Suprapubic skin (tissue), 4 donors: ENCODE data around the gene SHFL. TPM values are rescaled to one million over a fixed set of nuclear protein-coding genes. Genes with fewer than 3 reads are reported as not detected.

ENCODE experiments used
- DNase-seq, 2 donors: peaks; one replicate each; pipeline ENCODE4 v3.0.0-alpha.2; 2019; ENCODE audit warnings: low spot score in 2 of 2
- H3K27ac ChIP-seq: fragments of 200-600 bp; sonication (generic); one replicate; pipeline ENCODE4 v1.5.1; 2019
- H3K27me3 ChIP-seq: fragments of 200-600 bp; sonication (generic); one replicate; pipeline ENCODE4 v1.5.1; 2019
- H3K36me3 ChIP-seq: fragments of 200-600 bp; sonication (generic); one replicate; pipeline ENCODE4 v1.5.1; 2019
- H3K4me1 ChIP-seq: fragments of 200-600 bp; sonication (generic); one replicate; pipeline ENCODE4 v1.5.1; 2019
- H3K4me3 ChIP-seq: fragments of 200-600 bp; sonication (generic); one replicate; pipeline ENCODE4 v1.5.1; 2019; ENCODE audit warnings: mild to moderate bottlenecking
- H3K9me3 ChIP-seq: fragments of 200-600 bp; sonication (generic); one replicate; pipeline ENCODE4 v1.5.1; 2019
- EP300 ChIP-seq: sonication (generic); formaldehyde crosslinking; IDR thresholded peaks from one replicate; pipeline ENCODE4 v1.6.1; 2017; ENCODE audit warnings: antibody characterized with exemption
- POLR2A ChIP-seq, 2 donors: fragments of 450-650 bp; IDR thresholded peaks; one replicate each; pipeline ENCODE4 v1.6.1; 2017; ENCODE audit warnings: antibody characterized with exemption in 2 of 2, mild to moderate bottlenecking in 2 of 2, moderate library complexity in 2 of 2
- POLR2AphosphoS5 ChIP-seq, 3 donors: sonication (generic); formaldehyde crosslinking; IDR thresholded peaks; one replicate each; pipeline ENCODE4 v1.6.1; 2017; ENCODE audit warnings: antibody characterized with exemption in 3 of 3
- WGBS: methylation state at CpG from one replicate; pipeline ENCODE4 v1.1.5; 2018; 5-methylcytosine and 5-hydroxymethylcytosine counted together
- total RNA-seq, 4 donors: library from RNA; depleted of rRNA; stranded (reverse); fragments of >200 nt; gene quantifications; one replicate each; pipeline ENCODE4 v1.1.0, GENCODE V29; 2016
- TF ChIP-seq, protein P1 (sequence below), 2 donors: fragments of 200-600 bp in 1 of 2; fragments of 450-650 bp in 1 of 2; sonication (generic) in 1 of 2; IDR thresholded peaks; one replicate each; pipeline ENCODE4 v1.5.1; 2016 to 2019; ENCODE audit warnings: antibody characterized with exemption in 2 of 2, mild to moderate bottlenecking in 1 of 2, moderate library complexity in 1 of 2

The SHFL gene
- total RNA-seq, 4 donors from 2014 or later: 11.8 to 26.7 (median 22.3) TPM

DNA sequence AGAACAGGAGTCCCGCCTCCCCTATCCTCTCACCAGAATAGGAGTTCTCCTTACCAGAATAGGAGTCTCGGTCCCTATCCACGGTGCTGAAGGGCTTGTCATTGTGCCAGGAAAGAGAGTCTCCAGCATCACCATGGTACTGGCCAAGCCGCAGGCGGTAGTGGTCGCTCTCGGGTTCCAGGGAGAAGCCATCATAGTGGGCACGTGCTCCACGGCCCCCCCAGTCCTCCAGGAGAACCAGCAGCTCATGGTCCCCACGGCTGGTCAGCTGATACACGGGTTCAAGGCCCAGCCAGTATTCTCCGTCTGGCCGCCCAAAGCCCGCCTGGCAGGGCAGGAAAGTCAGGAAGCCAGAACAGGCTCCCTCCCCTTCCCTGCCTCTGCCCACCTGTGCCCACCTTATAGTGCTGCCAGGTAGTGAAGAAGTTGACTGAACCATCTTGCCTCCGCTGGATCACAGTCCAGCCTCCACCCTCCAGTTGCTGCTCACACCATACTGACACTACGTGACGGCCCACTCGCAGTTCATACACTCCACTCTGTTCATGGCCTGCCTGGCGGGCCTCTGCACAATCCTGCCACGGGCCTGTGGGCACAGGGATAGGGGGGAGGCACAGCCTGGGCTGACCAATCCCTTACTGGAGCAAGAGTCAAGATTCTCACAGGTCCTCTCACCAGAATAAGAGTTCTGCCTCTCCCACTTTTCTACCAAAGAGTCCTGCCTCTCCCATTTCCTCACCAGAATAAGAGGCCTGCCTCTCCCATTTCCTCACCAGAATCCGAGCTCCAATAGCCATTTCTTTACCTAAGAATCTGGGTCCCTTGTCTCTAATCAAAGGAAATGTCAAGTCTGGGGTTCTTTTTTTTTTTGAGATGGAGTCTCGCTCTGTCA is 7.4 kb downstream of the SHFL start:
- H3K27ac ChIP-seq: no peak overlapping the region
- 86% methylated on average over 20 of the region's 22 CpGs for WGBS
- no peak for DNase-seq
- no peak overlapping the region for H3K4me3 ChIP-seq
- H3K27me3 ChIP-seq: no peaks in the 10 kb centered on the region
- TF ChIP-seq EP300: no peak
- TF ChIP-seq, protein P1, sequence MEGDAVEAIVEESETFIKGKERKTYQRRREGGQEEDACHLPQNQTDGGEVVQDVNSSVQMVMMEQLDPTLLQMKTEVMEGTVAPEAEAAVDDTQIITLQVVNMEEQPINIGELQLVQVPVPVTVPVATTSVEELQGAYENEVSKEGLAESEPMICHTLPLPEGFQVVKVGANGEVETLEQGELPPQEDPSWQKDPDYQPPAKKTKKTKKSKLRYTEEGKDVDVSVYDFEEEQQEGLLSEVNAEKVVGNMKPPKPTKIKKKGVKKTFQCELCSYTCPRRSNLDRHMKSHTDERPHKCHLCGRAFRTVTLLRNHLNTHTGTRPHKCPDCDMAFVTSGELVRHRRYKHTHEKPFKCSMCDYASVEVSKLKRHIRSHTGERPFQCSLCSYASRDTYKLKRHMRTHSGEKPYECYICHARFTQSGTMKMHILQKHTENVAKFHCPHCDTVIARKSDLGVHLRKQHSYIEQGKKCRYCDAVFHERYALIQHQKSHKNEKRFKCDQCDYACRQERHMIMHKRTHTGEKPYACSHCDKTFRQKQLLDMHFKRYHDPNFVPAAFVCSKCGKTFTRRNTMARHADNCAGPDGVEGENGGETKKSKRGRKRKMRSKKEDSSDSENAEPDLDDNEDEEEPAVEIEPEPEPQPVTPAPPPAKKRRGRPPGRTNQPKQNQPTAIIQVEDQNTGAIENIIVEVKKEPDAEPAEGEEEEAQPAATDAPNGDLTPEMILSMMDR (IDR thresholded peaks at IDR 0.05): no peak
- TF ChIP-seq POLR2A (IDR thresholded peaks at IDR 0.05): no peak
- no peak for TF ChIP-seq POLR2AphosphoS5 (IDR thresholded peaks at IDR 0.05)
- H3K9me3 ChIP-seq: no peaks in the 10 kb centered on the region
- H3K36me3 ChIP-seq: peaks cover 37% of the 10 kb centered on the region
- H3K4me1 ChIP-seq: peaks cover 16% of the 10 kb centered on the region

DNA sequence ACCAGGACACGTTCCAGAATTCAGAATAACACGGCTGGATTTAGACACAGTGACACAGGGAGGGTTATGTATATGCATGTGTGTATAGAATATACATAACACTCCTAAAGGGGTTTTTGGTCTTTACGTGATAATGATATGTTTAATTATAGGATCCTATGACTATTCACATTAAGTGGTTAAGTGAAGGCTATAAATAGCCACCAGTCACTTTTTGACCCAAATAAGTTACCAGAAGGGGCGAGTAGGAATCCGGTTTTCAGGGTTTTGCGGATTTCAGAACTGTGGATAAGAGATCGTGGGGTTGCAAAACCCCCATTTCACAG is 9.5 kb downstream of the SHFL start:
- Histone ChIP-seq H3K27me3 (no peaks in the 10 kb centered on the region), H3K4me1 (peaks cover 16% of the 10 kb centered on the region), H3K27ac (peak overlapping the region; percentile 76), H3K4me3 (peak overlapping the region; percentile 56), H3K36me3 (peaks cover 20% of the 10 kb centered on the region), H3K9me3 (no peaks in the 10 kb centered on the region)
- no peak for DNase-seq
- TF ChIP-seq POLR2AphosphoS5 (IDR thresholded peaks at IDR 0.05): no peak
- TF ChIP-seq, protein P1 (IDR thresholded peaks at IDR 0.05): no peak
- no peak for TF ChIP-seq EP300
- TF ChIP-seq POLR2A (IDR thresholded peaks at IDR 0.05): no peak
- 26% methylated on average over 7 of the region's 7 CpGs for WGBS

DNA sequence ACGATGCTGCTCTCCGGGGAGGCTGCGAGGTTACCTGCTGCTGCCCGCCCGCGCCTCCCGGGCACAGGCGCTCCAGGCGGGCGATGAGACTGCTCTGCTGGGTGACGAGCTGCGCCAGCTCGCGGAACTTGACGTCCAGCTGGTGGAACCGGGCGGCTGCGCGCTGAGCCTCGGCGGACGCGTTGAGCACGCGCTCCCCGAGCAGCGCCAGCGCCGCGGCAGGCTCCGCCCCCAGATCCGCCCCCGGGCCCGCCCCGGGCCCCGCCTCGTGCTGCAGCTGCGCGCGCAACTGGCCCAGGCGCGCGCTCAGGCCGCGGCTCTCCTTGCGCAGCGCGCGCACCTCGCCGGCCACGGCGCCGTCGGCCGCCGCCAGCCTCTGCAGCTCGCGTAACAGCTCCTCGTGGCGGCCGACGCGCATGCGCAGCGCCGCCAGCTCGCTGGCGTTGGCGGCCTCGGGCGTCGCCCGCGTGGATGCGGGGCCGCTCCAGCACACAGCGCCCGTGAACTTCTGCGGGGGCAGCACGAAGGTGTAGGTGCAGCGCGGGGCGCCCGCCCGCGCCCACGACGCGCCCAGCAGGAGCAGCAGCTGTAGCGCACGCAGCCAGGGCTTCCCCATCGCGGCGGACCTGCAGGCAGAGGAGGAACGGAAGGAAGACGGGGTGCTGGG is 10.0 kb downstream of the SHFL start:
- WGBS: 17% methylated on average over 7 of the region's 97 CpGs
- H3K9me3 ChIP-seq: no peaks in the 10 kb centered on the region
- TF ChIP-seq POLR2A (IDR thresholded peaks at IDR 0.05) (no peak), EP300 (no peak)
- TF ChIP-seq, protein P1 (IDR thresholded peaks at IDR 0.05): no peak
- peak; percentile 90 to 93 for DNase-seq
- peaks cover 16% of the 10 kb centered on the region for H3K4me1 ChIP-seq
- H3K4me3 ChIP-seq: peak overlapping the region; percentile 56
- H3K27me3 ChIP-seq: no peaks in the 10 kb centered on the region
- peaks cover 15% of the 10 kb centered on the region for H3K36me3 ChIP-seq
- peak overlapping the region; percentile 76 for H3K27ac ChIP-seq

DNA sequence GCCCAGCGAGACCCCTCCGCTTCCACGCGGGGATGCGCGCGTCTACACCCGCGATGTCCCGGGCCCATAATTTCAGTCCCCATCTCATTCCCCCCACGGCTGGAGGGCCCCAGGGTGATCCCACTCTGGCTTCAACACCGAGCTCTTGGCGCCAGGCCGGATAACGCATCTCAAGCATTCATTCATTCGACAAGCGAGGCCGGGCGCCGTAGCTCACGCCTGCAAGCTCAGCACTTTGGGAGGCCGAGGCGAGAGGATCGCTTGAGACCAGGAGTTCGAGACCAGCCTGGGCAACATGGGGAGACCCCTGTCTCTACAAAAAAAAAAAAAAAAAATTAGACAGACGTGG is 10.5 kb downstream of the SHFL start:
- peak in 1 of 2 donors; percentile 85 for DNase-seq
- Histone ChIP-seq H3K4me1 (peaks cover 16% of the 10 kb centered on the region), H3K4me3 (peak overlapping the region; percentile 56), H3K27ac (peak overlapping the region; percentile 58), H3K9me3 (no peaks in the 10 kb centered on the region), H3K36me3 (peaks cover 10% of the 10 kb centered on the region), H3K27me3 (no peaks in the 10 kb centered on the region)
- 32% methylated on average over 14 of the region's 26 CpGs for WGBS
- no peak for TF ChIP-seq EP300
- TF ChIP-seq POLR2A (IDR thresholded peaks at IDR 0.05): no peak
- TF ChIP-seq, protein P1 (IDR thresholded peaks at IDR 0.05): no peak
- no peak for TF ChIP-seq POLR2AphosphoS5 (IDR thresholded peaks at IDR 0.05)

DNA sequence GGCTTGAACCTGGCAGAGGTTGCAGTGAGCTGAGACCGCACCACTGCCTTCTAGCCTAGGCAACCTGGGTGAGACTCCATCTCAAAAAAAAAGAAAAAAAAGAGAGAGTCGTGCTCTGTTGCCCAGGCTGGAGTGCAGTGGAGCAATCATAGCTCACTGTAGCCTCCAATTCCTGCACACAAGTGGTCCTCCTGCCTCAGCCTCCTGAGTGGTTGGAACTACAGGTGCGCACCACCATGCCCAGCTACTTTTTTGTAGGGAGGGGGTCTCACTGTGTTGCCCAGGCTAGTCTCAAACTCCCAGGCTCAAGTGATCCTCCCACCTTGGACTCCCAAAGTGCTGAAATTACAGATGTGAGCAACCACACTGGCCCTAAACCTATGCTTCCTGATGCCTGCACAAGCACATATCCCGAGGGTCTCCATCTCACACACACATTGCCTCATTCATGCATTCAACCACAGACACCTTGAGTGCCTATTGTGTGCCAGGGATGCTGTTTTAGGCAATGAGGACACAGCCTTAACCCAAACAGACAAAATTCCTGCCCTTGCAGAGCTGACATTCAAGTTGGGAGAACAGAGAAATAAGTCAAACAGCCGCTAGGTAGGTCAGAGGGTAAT is 14.2 kb downstream of the SHFL start:
- no peaks in the 10 kb centered on the region for H3K36me3 ChIP-seq
- DNase-seq: no peak
- no peaks in the 10 kb centered on the region for H3K9me3 ChIP-seq
- no peaks in the 10 kb centered on the region for H3K27me3 ChIP-seq
- peaks cover 16% of the 10 kb centered on the region for H3K4me1 ChIP-seq
- no peak for TF ChIP-seq POLR2AphosphoS5 (IDR thresholded peaks at IDR 0.05)
- TF ChIP-seq, protein P1 (IDR thresholded peaks at IDR 0.05): no peak
- 88% methylated on average over 5 of the region's 5 CpGs for WGBS
- no peak overlapping the region for H3K27ac ChIP-seq
- no peak overlapping the region for H3K4me3 ChIP-seq
